Midbrain (tissue), 1 donor: Measurements from ENCODE around the gene SCAMP2.

Source experiments
- DNase-seq: peaks from one replicate; lab custom pipeline; 2025; lab: John Stamatoyannopoulos, UW

The SCAMP2 gene

GRCh38 chr15:74857671-74858368, 15.3 kb downstream of the SCAMP2 start:
- DNase-seq: no peak

GRCh38 chr15:74857082-74857655, 16.0 kb downstream of the SCAMP2 start:
- no peak for DNase-seq

GRCh38 chr15:74856537-74856936, 16.6 kb downstream of the SCAMP2 start:
- no peak for DNase-seq

- no peak for DNase-seq
These were observed 17.3 kb downstream of the SCAMP2 start for GRCh38 chr15:74855857-74856256.

- no peak for DNase-seq
These were observed 18.6 kb downstream of the SCAMP2 start for GRCh38 chr15:74854453-74855022.

GRCh38 chr15:74851960-74852359, 21.2 kb downstream of the SCAMP2 start:
- no peak for DNase-seq

GRCh38 chr15:74850393-74850792, 22.8 kb downstream of the SCAMP2 start:
- no peak for DNase-seq

- no peak for DNase-seq
These were observed 25.7 kb downstream of the SCAMP2 start for GRCh38 chr15:74847432-74847831.

GRCh38 chr15:74845581-74845980, 27.6 kb downstream of the SCAMP2 start:
- DNase-seq: no peak

GRCh38 chr15:74845208-74845568, 28.0 kb downstream of the SCAMP2 start:
- no peak for DNase-seq

GRCh38 chr15:74844319-74845207, 28.6 kb downstream of the SCAMP2 start:
- no peak for DNase-seq

- no peak for DNase-seq
These were observed 29.3 kb downstream of the SCAMP2 start for GRCh38 chr15:74843891-74844299.

- no peak for DNase-seq
These were observed 29.7 kb downstream of the SCAMP2 start for GRCh38 chr15:74843445-74843828.

GRCh38 chr15:74842581-74843444, 30.4 kb downstream of the SCAMP2 start, which contains the start of gene ULK3:
Gene ULK3 (minus strand): TSS chr15:74843156. CDS start chr15:74843105, 51 bp downstream.
- DNase-seq: peak; percentile 92

- DNase-seq: no peak
These were observed 31.2 kb downstream of the SCAMP2 start for GRCh38 chr15:74841891-74842373.

GRCh38 chr15:74840851-74841775, 32.1 kb downstream of the SCAMP2 start:
- DNase-seq: no peak

GRCh38 chr15:74839526-74840395, 33.4 kb downstream of the SCAMP2 start:
- DNase-seq: no peak

- DNase-seq: no peak
These were observed 34.2 kb downstream of the SCAMP2 start for GRCh38 chr15:74838746-74839525.
